Astrocyte (in vitro differentiated cells and primary cell): ENCODE results near the gene NGB. TPM values are rescaled to one million over a fixed set of nuclear protein-coding genes. Genes with fewer than 3 reads are reported as not detected.

Experiments used
- DNase-seq: peaks from one replicate; pipeline ENCODE4 v3.0.0-alpha.2; 2010; ENCODE audit warnings: low read depth
- FAIRE-seq: peaks from 2 replicates; lab custom pipeline; 2011; peaks lifted over from hg19 to GRCh38; lab: Jason Lieb, UNC
- H2AFZ ChIP-seq: 2 replicates; pipeline ENCODE4 v1.6.0; 2012; ENCODE audit warnings: low read depth, low read length, inconsistent platforms
- H3K27ac ChIP-seq: 2 replicates; pipeline ENCODE4 v1.5.1; 2011; ENCODE audit warnings: low read depth, low read length, inconsistent platforms
- H3K27me3 ChIP-seq: 2 replicates; pipeline ENCODE4 v1.6.0; 2011; ENCODE audit warnings: low read length, inconsistent platforms; ENCODE audit not compliant: insufficient read depth
- H3K36me3 ChIP-seq: 2 replicates; pipeline ENCODE4 v1.5.1; 2011; ENCODE audit warnings: low read length, inconsistent platforms; ENCODE audit not compliant: insufficient read depth
- H3K4me1 ChIP-seq: 2 replicates; pipeline ENCODE4 v1.5.1; 2011; ENCODE audit warnings: low read length, inconsistent platforms; ENCODE audit not compliant: insufficient read depth
- H3K4me2 ChIP-seq: 2 replicates; pipeline ENCODE4 v1.6.0; 2012; ENCODE audit warnings: low read length, inconsistent platforms
- H3K4me3 ChIP-seq: 2 replicates; pipeline ENCODE4 v1.5.1; 2011; ENCODE audit warnings: low read depth, mild to moderate bottlenecking, low read length, inconsistent platforms; ENCODE audit not compliant: insufficient read depth
- H3K79me2 ChIP-seq: 2 replicates; pipeline ENCODE4 v1.6.0; 2012; ENCODE audit warnings: mild to moderate bottlenecking, low read length, inconsistent platforms; ENCODE audit not compliant: insufficient read depth
- H3K9ac ChIP-seq: 2 replicates; pipeline ENCODE4 v1.6.0; 2012; ENCODE audit warnings: mild to moderate bottlenecking, low read length, inconsistent platforms
- H3K9me3 ChIP-seq: 2 replicates; pipeline ENCODE4 v1.5.1; 2012; ENCODE audit warnings: low read depth, mild to moderate bottlenecking, low read length, inconsistent platforms; ENCODE audit not compliant: insufficient read depth
- H4K20me1 ChIP-seq: 2 replicates; pipeline ENCODE4 v1.6.0; 2012; ENCODE audit warnings: low read length, inconsistent platforms; ENCODE audit not compliant: insufficient read depth
- H3K27ac Mint-ChIP-seq: one replicate; pipeline ENCODE4 v1.8.0; 2021; ENCODE audit warnings: mild to moderate bottlenecking, mixed read lengths; ENCODE audit not compliant: unreplicated experiment
- H3K27me3 Mint-ChIP-seq: one replicate; pipeline ENCODE4 v1.8.0; 2021; ENCODE audit warnings: low read depth, mixed read lengths; ENCODE audit not compliant: unreplicated experiment
- H3K36me3 Mint-ChIP-seq: one replicate; pipeline ENCODE4 v1.8.0; 2021; ENCODE audit warnings: low read depth, mixed read lengths; ENCODE audit not compliant: unreplicated experiment
- H3K4me1 Mint-ChIP-seq: one replicate; pipeline ENCODE4 v1.8.0; 2021; ENCODE audit warnings: low read depth, mixed read lengths; ENCODE audit not compliant: unreplicated experiment
- H3K4me3 Mint-ChIP-seq: one replicate; pipeline ENCODE4 v1.8.0; 2021; ENCODE audit warnings: mild to moderate bottlenecking, moderate library complexity, mixed read lengths; ENCODE audit not compliant: unreplicated experiment
- H3K9me3 Mint-ChIP-seq: one replicate; pipeline ENCODE4 v1.8.0; 2021; ENCODE audit warnings: mild to moderate bottlenecking, mixed read lengths; ENCODE audit not compliant: unreplicated experiment
- EZH2 ChIP-seq: IDR thresholded peaks from 2 replicates; pipeline ENCODE4 v1.6.1; 2012; ENCODE audit warnings: mild to moderate bottlenecking, low read length, inconsistent platforms; ENCODE audit not compliant: insufficient read depth
- total RNA-seq: library from RNA; stranded (reverse); gene quantifications from 2 replicates; pipeline ENCODE4 v1.2.1, GENCODE V29; 2021
- TF ChIP-seq, protein P1 (sequence below): IDR thresholded peaks from 2 replicates; pipeline ENCODE4 v1.5.1; 2011; ENCODE audit warnings: low read depth, mild to moderate bottlenecking, inconsistent platforms, low read length, moderate library complexity; ENCODE audit not compliant: insufficient read depth

The NGB gene
- total RNA-seq, 1 donor from 2014 or later, result not detected

DNA sequence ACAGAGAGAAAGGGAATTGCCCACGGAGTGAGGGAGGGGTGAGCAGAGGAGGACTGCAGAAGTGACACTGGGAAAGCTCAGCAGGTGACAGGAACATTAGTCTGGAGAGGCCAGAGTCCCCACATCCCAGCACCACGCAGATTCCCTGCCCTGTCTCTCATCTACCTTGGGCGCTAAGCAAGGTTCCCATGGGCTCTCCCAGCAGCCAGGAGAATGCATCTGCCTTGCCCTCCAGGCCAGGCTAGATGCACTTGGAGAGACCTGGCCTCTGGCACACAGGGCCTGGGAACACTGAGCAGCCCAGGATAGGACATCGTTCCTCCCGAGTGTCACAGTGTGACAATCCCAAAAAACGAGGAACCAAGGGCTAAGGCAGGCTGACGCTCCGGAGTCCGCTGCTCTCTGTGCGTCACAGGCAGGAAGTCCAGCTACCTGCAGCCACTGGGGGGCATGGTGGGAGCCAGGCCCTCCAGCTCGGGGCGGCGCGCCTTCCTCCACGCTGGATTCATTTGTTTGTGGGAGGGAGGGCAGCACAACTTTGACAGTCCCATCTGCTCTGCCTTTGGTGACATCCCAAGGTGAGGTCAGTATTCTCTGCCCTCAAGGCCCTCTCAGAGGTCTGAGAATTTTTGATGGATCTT, 5.4 kb upstream of the NGB start:
- TF ChIP-seq EZH2, result no peak
- TF ChIP-seq, protein P1, sequence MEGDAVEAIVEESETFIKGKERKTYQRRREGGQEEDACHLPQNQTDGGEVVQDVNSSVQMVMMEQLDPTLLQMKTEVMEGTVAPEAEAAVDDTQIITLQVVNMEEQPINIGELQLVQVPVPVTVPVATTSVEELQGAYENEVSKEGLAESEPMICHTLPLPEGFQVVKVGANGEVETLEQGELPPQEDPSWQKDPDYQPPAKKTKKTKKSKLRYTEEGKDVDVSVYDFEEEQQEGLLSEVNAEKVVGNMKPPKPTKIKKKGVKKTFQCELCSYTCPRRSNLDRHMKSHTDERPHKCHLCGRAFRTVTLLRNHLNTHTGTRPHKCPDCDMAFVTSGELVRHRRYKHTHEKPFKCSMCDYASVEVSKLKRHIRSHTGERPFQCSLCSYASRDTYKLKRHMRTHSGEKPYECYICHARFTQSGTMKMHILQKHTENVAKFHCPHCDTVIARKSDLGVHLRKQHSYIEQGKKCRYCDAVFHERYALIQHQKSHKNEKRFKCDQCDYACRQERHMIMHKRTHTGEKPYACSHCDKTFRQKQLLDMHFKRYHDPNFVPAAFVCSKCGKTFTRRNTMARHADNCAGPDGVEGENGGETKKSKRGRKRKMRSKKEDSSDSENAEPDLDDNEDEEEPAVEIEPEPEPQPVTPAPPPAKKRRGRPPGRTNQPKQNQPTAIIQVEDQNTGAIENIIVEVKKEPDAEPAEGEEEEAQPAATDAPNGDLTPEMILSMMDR, result no peak
- Histone ChIP-seq H3K4me1 (no peaks in the 10 kb centered on the region), H3K27me3 (peaks cover under 1% of the 10 kb centered on the region), H4K20me1 (no peaks in the 10 kb centered on the region), H3K36me3 (no peaks in the 10 kb centered on the region), H3K4me2 (no peak overlapping the region), H3K9ac (no peak overlapping the region), H3K9me3 (no peaks in the 10 kb centered on the region), H3K79me2 (no peaks in the 10 kb centered on the region), H3K27ac (no peak overlapping the region), H2AFZ (no peak overlapping the region), H3K4me3 (no peak overlapping the region)
- no peak overlapping the region for H3K27ac Mint-ChIP-seq
- H3K4me1 Mint-ChIP-seq, result no peaks in the 10 kb centered on the region
- peaks cover 17% of the 10 kb centered on the region for H3K36me3 Mint-ChIP-seq
- FAIRE-seq (no peak), DNase-seq (no peak)
- no peaks in the 10 kb centered on the region for H3K9me3 Mint-ChIP-seq
- H3K27me3 Mint-ChIP-seq, result peaks cover 25% of the 10 kb centered on the region
- H3K4me3 Mint-ChIP-seq, result no peak overlapping the region

DNA sequence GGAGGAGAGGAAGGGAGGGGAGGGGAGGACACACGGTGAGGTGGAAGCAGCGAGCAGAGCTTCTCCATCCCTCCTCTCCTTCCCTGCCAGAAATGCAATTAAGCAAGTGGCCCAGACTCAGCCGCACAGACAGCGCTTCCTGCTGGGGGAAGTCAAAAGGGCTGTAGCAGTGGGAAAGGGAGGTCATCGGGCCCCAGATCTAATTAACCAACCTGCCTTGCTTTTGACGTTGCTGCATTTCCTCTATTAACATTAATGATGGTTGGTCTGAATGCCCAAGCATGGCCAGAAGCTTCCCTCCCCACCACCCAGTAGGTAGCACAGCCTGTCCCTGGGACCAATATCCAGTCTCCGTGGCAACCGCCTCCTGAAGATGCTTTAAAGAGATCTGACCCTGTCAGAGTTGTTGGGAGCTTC, 4.6 kb upstream of the NGB start:
- Mint-ChIP-seq H3K9me3 (no peaks in the 10 kb centered on the region), H3K36me3 (peaks cover 16% of the 10 kb centered on the region), H3K27me3 (peaks cover 28% of the 10 kb centered on the region), H3K4me3 (no peak overlapping the region), H3K4me1 (no peaks in the 10 kb centered on the region), H3K27ac (no peak overlapping the region)
- TF ChIP-seq EZH2, result no peak
- Histone ChIP-seq H3K79me2 (no peaks in the 10 kb centered on the region), H4K20me1 (no peaks in the 10 kb centered on the region), H3K36me3 (no peaks in the 10 kb centered on the region), H3K27me3 (peaks cover 4% of the 10 kb centered on the region), H3K4me1 (no peaks in the 10 kb centered on the region), H3K4me2 (no peak overlapping the region), H3K4me3 (no peak overlapping the region), H2AFZ (no peak overlapping the region), H3K27ac (no peak overlapping the region), H3K9me3 (no peaks in the 10 kb centered on the region), H3K9ac (no peak overlapping the region)
- DNase-seq, result no peak
- no peak for FAIRE-seq

DNA sequence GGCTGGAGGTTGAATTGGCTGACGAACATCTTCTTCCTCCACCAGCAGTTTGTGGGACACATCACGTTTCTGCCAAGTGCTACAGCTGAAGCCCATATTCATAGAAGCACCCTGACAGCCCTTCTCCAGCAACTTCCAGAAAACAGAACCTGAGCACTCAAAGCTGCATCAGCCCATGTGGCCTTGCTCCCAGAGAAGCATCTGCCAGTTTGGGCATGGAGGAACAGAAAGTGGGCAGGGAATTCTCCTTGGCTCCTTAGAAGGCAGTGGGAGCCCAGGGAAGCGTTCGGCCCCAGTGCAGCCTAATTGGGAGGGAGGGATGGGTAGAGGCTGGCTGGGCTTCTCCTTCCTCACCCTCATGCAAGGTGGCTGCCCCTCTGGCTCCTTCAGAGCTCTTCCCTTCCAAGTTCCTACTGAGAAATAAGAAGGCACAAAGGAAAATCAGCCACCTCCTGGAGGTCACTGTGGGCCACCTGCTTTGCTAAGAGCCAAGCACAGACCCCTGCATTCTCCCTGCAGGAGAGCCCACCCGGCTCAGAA, 4.1 kb upstream of the NGB start:
- FAIRE-seq, result no peak
- no peak overlapping the region for H3K27ac ChIP-seq
- H3K4me3 ChIP-seq, result no peak overlapping the region
- no peak overlapping the region for H3K4me2 ChIP-seq
- peaks cover 4% of the 10 kb centered on the region for H3K27me3 ChIP-seq
- Mint-ChIP-seq H3K9me3 (no peaks in the 10 kb centered on the region), H3K27me3 (peaks cover 30% of the 10 kb centered on the region), H3K4me3 (no peak overlapping the region), H3K4me1 (no peaks in the 10 kb centered on the region), H3K36me3 (peaks cover 14% of the 10 kb centered on the region), H3K27ac (no peak overlapping the region)
- H3K9ac ChIP-seq, result no peak overlapping the region
- H3K9me3 ChIP-seq, result no peaks in the 10 kb centered on the region
- DNase-seq, result no peak
- no peak for TF ChIP-seq EZH2
- TF ChIP-seq, protein P1, result no peak
- H3K4me1 ChIP-seq, result no peaks in the 10 kb centered on the region
- H4K20me1 ChIP-seq, result no peaks in the 10 kb centered on the region
- H3K36me3 ChIP-seq, result no peaks in the 10 kb centered on the region
- no peak overlapping the region for H2AFZ ChIP-seq
- no peaks in the 10 kb centered on the region for H3K79me2 ChIP-seq
